K562 (cell line): ENCODE measurements around the gene ALOX5.

Source experiments
- GABPA ChIP-seq: fragments of 200-800 bp; sonication (Bioruptor generic); conservative IDR thresholded peaks from 2 replicates; pipeline ENCODE4 v1.6.1; 2016; ENCODE audit warnings: low read depth, missing genetic modification characterization, missing compliant biosample characterization
- NEUROD1 ChIP-seq: fragments of 150-350 bp; IDR thresholded peaks from 2 replicates; pipeline ENCODE4 v1.6.1; 2014; ENCODE audit warnings: borderline replicate concordance, low read length, low read depth; ENCODE audit not compliant: partially characterized antibody
- POLR2AphosphoS2 ChIP-seq: IDR thresholded peaks from 2 replicates; pipeline ENCODE4 v1.6.1; 2012; ENCODE audit warnings: low read length, improper control_type of control experiment
- POLR2AphosphoS5 ChIP-seq: IDR thresholded peaks from 2 replicates; pipeline ENCODE4 v1.6.1; 2011; ENCODE audit warnings: mild to moderate bottlenecking, low read depth, low read length, moderate library complexity; ENCODE audit not compliant: control insufficient read depth, insufficient read depth
- RHOXF2B ChIP-seq: fragments of 250-450 bp; sonication (Bioruptor Pico); conservative IDR thresholded peaks from 2 replicates; pipeline ENCODE4 v1.5.1; 2021
- SIX5 ChIP-seq, 2 experiments: IDR thresholded peaks; 2 replicates each; pipeline ENCODE4 v1.6.1; 2011; ENCODE audit warnings: low read length in 2 of 2, borderline replicate concordance in 1 of 2, low read depth in 1 of 2, mild to moderate bottlenecking in 1 of 2, moderate library complexity in 1 of 2; ENCODE audit not compliant: insufficient read depth in 1 of 2
- ZFX ChIP-seq: sonication (generic); formaldehyde crosslinking; IDR thresholded peaks from 2 replicates; pipeline ENCODE4 v1.8.0; 2022; ENCODE audit warnings: mild to moderate bottlenecking, missing genetic modification reagents, moderate library complexity
- ZNF316 ChIP-seq: fragments of 450-650 bp; IDR thresholded peaks from 2 replicates; pipeline ENCODE4 v1.6.1; 2016
- ZSCAN32 ChIP-seq: fragments of 450-650 bp; formaldehyde crosslinking; IDR thresholded peaks from 2 replicates; pipeline ENCODE4 v1.4.0; 2020; ENCODE audit warnings: mild to moderate bottlenecking, moderate library complexity
- TF ChIP-seq, protein P1 (sequence below): fragments of 250-450 bp; sonication (Bioruptor Pico); IDR thresholded peaks from 2 replicates; pipeline ENCODE4 v1.5.0; 2021
- TF ChIP-seq, protein P2 (sequence below), 3 experiments: fragments of 200-800 bp in 1 of 3; fragments of 250-450 bp in 1 of 3; fragments of 450-650 bp in 1 of 3; sonication (Bioruptor Pico) in 1 of 3; sonication (Bioruptor generic) in 1 of 3; formaldehyde crosslinking in 1 of 3; IDR thresholded peaks; 2 replicates each; pipeline versions ENCODE4 v1.6.1 to v1.8.0; 2016 to 2022; ENCODE audit warnings: mild to moderate bottlenecking in 2 of 3, missing genetic modification characterization in 2 of 3, missing compliant biosample characterization in 1 of 3, moderate library complexity in 1 of 3
- TF ChIP-seq, protein P3 (sequence below), 3 experiments: IDR thresholded peaks in 2 of 3; conservative IDR thresholded peaks in 1 of 3; 2 replicates each; pipeline ENCODE4 v1.5.1; 2011 to 2012; ENCODE audit warnings: low read length in 3 of 3, mild to moderate bottlenecking in 3 of 3, control low read depth in 2 of 3, improper control_type of control experiment in 1 of 3, inconsistent platforms in 1 of 3, low read depth in 1 of 3, mixed read lengths in 1 of 3, moderate library complexity in 1 of 3; ENCODE audit not compliant: insufficient read depth in 2 of 3

DNA sequence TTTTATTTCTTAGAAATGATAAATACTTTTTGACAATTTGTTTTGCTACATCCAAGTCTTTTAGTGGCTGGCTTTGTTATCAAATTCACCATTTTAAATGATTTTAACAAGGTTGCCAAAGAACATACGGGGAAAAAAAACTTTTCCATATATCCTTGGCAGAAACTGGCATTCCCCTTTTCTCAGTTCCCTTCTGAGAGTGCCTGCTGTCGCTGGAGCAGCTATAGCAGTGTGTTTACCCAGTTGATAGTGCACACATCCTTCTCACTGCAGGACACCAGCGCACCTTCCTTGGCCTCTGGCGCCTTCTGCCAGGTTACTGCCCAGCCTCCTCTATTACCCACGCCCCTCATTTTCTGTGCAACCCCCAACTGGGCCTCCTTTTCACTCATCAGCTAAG is 94.1 kb downstream of the ALOX5 start:
- no peak for TF ChIP-seq ZFX
- TF ChIP-seq GABPA: no peak
- TF ChIP-seq, protein P1, sequence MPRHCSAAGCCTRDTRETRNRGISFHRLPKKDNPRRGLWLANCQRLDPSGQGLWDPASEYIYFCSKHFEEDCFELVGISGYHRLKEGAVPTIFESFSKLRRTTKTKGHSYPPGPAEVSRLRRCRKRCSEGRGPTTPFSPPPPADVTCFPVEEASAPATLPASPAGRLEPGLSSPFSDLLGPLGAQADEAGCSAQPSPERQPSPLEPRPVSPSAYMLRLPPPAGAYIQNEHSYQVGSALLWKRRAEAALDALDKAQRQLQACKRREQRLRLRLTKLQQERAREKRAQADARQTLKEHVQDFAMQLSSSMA (CRISPR knock-in tag): no peak
- TF ChIP-seq SIX5 (IDR thresholded peaks at IDR 0.05; ENCODE audit: borderline replicate concordance in 1 of 2, insufficient read depth in 1 of 2, low read depth in 1 of 2, low read length in 2 of 2): no peak
- no peak for TF ChIP-seq ZSCAN32 (CRISPR knock-in tag)
- TF ChIP-seq POLR2AphosphoS2: no peak
- no peak for TF ChIP-seq ZNF316
- TF ChIP-seq NEUROD1: no peak
- TF ChIP-seq, protein P2, sequence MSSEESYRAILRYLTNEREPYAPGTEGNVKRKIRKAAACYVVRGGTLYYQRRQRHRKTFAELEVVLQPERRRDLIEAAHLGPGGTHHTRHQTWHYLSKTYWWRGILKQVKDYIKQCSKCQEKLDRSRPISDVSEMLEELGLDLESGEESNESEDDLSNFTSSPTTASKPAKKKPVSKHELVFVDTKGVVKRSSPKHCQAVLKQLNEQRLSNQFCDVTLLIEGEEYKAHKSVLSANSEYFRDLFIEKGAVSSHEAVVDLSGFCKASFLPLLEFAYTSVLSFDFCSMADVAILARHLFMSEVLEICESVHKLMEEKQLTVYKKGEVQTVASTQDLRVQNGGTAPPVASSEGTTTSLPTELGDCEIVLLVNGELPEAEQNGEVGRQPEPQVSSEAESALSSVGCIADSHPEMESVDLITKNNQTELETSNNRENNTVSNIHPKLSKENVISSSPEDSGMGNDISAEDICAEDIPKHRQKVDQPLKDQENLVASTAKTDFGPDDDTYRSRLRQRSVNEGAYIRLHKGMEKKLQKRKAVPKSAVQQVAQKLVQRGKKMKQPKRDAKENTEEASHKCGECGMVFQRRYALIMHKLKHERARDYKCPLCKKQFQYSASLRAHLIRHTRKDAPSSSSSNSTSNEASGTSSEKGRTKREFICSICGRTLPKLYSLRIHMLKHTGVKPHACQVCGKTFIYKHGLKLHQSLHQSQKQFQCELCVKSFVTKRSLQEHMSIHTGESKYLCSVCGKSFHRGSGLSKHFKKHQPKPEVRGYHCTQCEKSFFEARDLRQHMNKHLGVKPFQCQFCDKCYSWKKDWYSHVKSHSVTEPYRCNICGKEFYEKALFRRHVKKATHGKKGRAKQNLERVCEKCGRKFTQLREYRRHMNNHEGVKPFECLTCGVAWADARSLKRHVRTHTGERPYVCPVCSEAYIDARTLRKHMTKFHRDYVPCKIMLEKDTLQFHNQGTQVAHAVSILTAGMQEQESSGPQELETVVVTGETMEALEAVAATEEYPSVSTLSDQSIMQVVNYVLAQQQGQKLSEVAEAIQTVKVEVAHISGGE (CRISPR knock-in tag; IDR thresholded peaks at IDR 0.05): no peak
- TF ChIP-seq POLR2AphosphoS5: no peak
- TF ChIP-seq, protein P3, sequence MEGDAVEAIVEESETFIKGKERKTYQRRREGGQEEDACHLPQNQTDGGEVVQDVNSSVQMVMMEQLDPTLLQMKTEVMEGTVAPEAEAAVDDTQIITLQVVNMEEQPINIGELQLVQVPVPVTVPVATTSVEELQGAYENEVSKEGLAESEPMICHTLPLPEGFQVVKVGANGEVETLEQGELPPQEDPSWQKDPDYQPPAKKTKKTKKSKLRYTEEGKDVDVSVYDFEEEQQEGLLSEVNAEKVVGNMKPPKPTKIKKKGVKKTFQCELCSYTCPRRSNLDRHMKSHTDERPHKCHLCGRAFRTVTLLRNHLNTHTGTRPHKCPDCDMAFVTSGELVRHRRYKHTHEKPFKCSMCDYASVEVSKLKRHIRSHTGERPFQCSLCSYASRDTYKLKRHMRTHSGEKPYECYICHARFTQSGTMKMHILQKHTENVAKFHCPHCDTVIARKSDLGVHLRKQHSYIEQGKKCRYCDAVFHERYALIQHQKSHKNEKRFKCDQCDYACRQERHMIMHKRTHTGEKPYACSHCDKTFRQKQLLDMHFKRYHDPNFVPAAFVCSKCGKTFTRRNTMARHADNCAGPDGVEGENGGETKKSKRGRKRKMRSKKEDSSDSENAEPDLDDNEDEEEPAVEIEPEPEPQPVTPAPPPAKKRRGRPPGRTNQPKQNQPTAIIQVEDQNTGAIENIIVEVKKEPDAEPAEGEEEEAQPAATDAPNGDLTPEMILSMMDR (IDR thresholded peaks at IDR 0.05 in 2 of 3, conservative IDR thresholded peaks at IDR 0.05 in 1 of 3; ENCODE audit: insufficient read depth in 2 of 3, low read depth in 1 of 3, low read length in 3 of 3): no peak
- TF ChIP-seq RHOXF2B (CRISPR knock-in tag): no peak
